Measurements from ENCODE around the gene LIPN.

Gene LIPN

GRCh38 chr10:88793712-88794299 is 34.0 kb downstream of the LIPN start:
- Mint-ChIP-seq H3K9me3 (no peaks in the 10 kb centered on the region), H3K27me3 (peaks cover 4% of the 10 kb centered on the region), H3K27ac (no peak overlapping the region), H3K36me3 (no peaks in the 10 kb centered on the region), H3K4me3 (no peak overlapping the region), H3K4me1 (no peaks in the 10 kb centered on the region)
- DNase-seq (ENCODE audit: low spot score in 2 of 2) (no peak), ATAC-seq (ENCODE audit: low read depth) (no peak)

DNA sequence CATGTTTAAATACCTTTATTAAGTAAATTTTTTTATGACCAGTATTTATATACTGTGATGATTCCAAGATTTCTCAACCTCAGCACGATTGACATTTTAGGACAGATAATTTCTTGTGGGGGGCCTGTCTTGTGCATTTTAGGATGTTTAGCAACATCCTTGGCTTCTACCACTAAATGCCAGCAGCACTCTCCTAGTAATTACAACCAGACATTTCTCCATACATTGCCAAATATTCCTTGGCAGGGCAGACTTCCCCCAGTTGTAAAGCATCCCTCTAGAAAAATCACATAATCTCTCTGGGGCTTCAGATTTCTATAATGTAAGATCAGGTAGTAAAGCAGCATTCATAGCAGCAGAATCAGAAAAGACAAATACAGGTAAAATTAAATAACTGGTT is 34.9 kb downstream of the LIPN start:
- Mint-ChIP-seq H3K36me3 (no peaks in the 10 kb centered on the region), H3K9me3 (no peaks in the 10 kb centered on the region), H3K27ac (no peak overlapping the region), H3K4me3 (no peak overlapping the region), H3K4me1 (no peaks in the 10 kb centered on the region), H3K27me3 (peaks cover 4% of the 10 kb centered on the region)
- no peak for ATAC-seq (ENCODE audit: low read depth)
- no peak for DNase-seq (ENCODE audit: low spot score in 2 of 2)

- DNase-seq (ENCODE audit: low spot score in 2 of 2) = no peak
- Mint-ChIP-seq H3K36me3 (no peaks in the 10 kb centered on the region), H3K27ac (no peak overlapping the region), H3K4me3 (no peak overlapping the region), H3K4me1 (no peaks in the 10 kb centered on the region), H3K9me3 (no peaks in the 10 kb centered on the region), H3K27me3 (peaks cover 4% of the 10 kb centered on the region)
- ATAC-seq (ENCODE audit: low read depth) = no peak
Measured at GRCh38 chr10:88800152-88801125, 40.6 kb downstream of the LIPN start.

- no peak within 1 kb of the TSS for H3K4me3 Mint-ChIP-seq
- DNase-seq (ENCODE audit: low spot score in 2 of 2) (no peak), ATAC-seq (ENCODE audit: low read depth) (no peak)
- no peaks in the 10 kb centered on the region for H3K9me3 Mint-ChIP-seq
- no peaks in the 10 kb centered on the region for H3K36me3 Mint-ChIP-seq
- H3K27me3 Mint-ChIP-seq = peaks cover 3% of the 10 kb centered on the region
- H3K27ac Mint-ChIP-seq = no peak within 1 kb of the TSS
- H3K4me1 Mint-ChIP-seq = no peaks in the 10 kb centered on the region
Measured at GRCh38 chr10:88802523-88803285, 42.9 kb downstream of the LIPN start, which contains the start of gene LIPM. Gene LIPM, plus strand, starts transcription at chr10:88802730. Its CDS starts 167 bp downstream, at chr10:88802897.

DNA sequence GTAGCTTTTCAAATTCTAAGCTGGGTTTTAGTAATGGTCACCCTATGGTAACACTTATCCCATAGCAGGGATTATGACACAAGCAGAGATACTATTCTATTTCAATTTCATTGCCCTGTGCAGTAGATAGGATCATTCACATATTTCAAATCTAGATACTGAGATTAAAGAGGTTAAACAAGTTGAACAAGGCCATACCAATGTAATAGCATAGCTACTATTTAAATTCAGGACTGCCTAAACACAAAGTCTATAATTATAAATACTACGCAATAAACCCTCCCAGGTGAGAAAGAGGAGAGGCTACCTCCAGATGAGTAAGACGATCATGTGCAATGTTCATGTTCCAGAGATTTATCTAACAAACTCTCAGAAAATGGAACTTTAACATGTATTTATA is 43.8 kb downstream of the LIPN start:
- no peak overlapping the region for H3K4me3 Mint-ChIP-seq
- H3K27me3 Mint-ChIP-seq = no peaks in the 10 kb centered on the region
- no peaks in the 10 kb centered on the region for H3K4me1 Mint-ChIP-seq
- ATAC-seq (ENCODE audit: low read depth) (no peak), DNase-seq (ENCODE audit: low spot score in 2 of 2) (no peak)
- H3K27ac Mint-ChIP-seq = no peak overlapping the region
- no peaks in the 10 kb centered on the region for H3K36me3 Mint-ChIP-seq
- no peaks in the 10 kb centered on the region for H3K9me3 Mint-ChIP-seq

GRCh38 chr10:88804083-88804812 is 44.4 kb downstream of the LIPN start:
- Mint-ChIP-seq H3K27ac (no peak overlapping the region), H3K36me3 (no peaks in the 10 kb centered on the region), H3K27me3 (no peaks in the 10 kb centered on the region), H3K9me3 (no peaks in the 10 kb centered on the region), H3K4me1 (no peaks in the 10 kb centered on the region), H3K4me3 (no peak overlapping the region)
- ATAC-seq (ENCODE audit: low read depth) (no peak), DNase-seq (ENCODE audit: low spot score in 2 of 2) (no peak)

DNA sequence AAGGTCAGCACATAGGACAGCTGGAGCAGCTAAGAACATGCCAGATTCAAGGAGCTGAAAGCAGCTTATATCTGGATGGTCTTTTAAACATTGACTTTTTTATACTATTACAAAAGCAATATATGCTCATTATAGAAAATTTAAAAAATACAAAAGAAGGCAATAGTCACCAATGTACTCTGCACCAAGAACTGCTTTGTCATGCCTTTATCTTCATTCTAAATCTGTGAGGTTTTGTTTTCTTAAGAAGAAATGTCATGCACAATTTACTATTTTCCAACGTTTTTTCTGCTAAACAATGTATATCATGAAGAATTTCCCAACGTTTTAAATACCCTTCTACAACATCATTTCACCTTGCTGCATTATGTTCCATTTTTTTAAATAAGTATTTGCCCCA is 45.5 kb downstream of the LIPN start:
- no peak for ATAC-seq (ENCODE audit: low read depth)

DNA sequence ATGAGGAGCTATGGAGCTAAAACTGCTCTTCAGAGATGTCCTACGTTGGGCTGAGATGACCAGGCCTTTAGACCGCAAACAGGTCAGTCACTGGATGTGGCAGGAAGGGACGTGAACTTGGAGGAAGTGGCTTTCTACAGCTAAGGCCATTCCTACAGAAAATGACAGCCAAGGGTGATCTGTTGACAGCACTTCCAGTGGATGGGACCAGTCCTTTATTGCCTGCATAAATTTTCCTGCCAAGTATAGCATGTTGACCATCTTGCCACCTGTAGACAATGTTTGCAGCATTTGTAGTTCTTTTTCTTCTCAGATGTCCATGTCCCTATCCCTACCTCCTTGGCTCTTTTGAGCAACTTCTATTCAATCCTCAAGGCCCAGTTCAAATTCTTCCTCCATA is 46.1 kb downstream of the LIPN start:
- Mint-ChIP-seq H3K27ac (no peak overlapping the region), H3K36me3 (no peaks in the 10 kb centered on the region), H3K27me3 (no peaks in the 10 kb centered on the region), H3K9me3 (no peaks in the 10 kb centered on the region), H3K4me3 (no peak overlapping the region), H3K4me1 (no peaks in the 10 kb centered on the region)
- DNase-seq (ENCODE audit: low spot score in 2 of 2) (no peak), ATAC-seq (ENCODE audit: low read depth) (no peak)

More for the DNA sequence above, 45.5 kb downstream of the LIPN start:
- Mint-ChIP-seq H3K4me3 (no peak overlapping the region), H3K36me3 (no peaks in the 10 kb centered on the region), H3K27ac (no peak overlapping the region), H3K4me1 (no peaks in the 10 kb centered on the region), H3K27me3 (no peaks in the 10 kb centered on the region), H3K9me3 (no peaks in the 10 kb centered on the region)
- DNase-seq (ENCODE audit: low spot score in 2 of 2) = no peak

DNA sequence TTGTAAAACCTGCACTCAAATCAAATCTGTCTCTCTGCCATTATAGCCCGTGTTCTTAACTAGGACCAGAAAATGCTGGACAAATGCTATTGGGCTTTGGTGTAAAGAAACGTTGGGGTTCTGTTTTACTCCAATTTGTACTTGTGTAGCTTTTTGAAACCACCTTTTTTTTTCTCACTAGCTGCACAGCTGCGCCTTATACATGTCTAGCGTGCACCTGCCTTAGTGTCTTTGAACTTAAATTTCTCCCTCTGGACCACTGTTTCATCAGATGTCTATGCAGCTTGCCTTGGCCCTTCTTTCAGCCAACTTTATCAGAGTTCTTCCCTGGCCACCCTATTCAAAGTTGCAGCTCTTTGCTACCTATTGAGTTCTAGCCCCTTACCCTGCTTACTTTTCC is 49.8 kb downstream of the LIPN start:
- no peaks in the 10 kb centered on the region for H3K36me3 Mint-ChIP-seq
- no peaks in the 10 kb centered on the region for H3K27me3 Mint-ChIP-seq
- H3K9me3 Mint-ChIP-seq = no peaks in the 10 kb centered on the region
- DNase-seq (ENCODE audit: low spot score in 2 of 2) (no peak), ATAC-seq (ENCODE audit: low read depth) (no peak)
- H3K4me3 Mint-ChIP-seq = no peak overlapping the region
- H3K4me1 Mint-ChIP-seq = no peaks in the 10 kb centered on the region
- no peak overlapping the region for H3K27ac Mint-ChIP-seq

- Mint-ChIP-seq H3K27ac (no peak overlapping the region), H3K9me3 (no peaks in the 10 kb centered on the region), H3K4me3 (no peak overlapping the region), H3K36me3 (no peaks in the 10 kb centered on the region), H3K4me1 (no peaks in the 10 kb centered on the region), H3K27me3 (no peaks in the 10 kb centered on the region)
- peak in 1 of 2 donors; percentile 39 for DNase-seq (ENCODE audit: low spot score in 2 of 2)
- peak; percentile 83 for ATAC-seq (ENCODE audit: low read depth)
Measured at GRCh38 chr10:88810196-88810961, 50.6 kb downstream of the LIPN start.

- Mint-ChIP-seq H3K4me1 (no peaks in the 10 kb centered on the region), H3K9me3 (no peaks in the 10 kb centered on the region), H3K27ac (no peak overlapping the region), H3K4me3 (no peak overlapping the region), H3K27me3 (no peaks in the 10 kb centered on the region), H3K36me3 (no peaks in the 10 kb centered on the region)
- DNase-seq (ENCODE audit: low spot score in 2 of 2) = no peak
- ATAC-seq (ENCODE audit: low read depth) = no peak
Measured at GRCh38 chr10:88813200-88813599, 53.4 kb downstream of the LIPN start.

GRCh38 chr10:88819290-88819689 is 59.5 kb downstream of the LIPN start:
- Mint-ChIP-seq H3K27ac (no peak overlapping the region), H3K36me3 (no peaks in the 10 kb centered on the region), H3K4me1 (peaks cover 2% of the 10 kb centered on the region), H3K4me3 (no peak overlapping the region), H3K9me3 (no peaks in the 10 kb centered on the region), H3K27me3 (no peaks in the 10 kb centered on the region)
- DNase-seq (ENCODE audit: low spot score in 2 of 2) (no peak), ATAC-seq (ENCODE audit: low read depth) (no peak)

DNA sequence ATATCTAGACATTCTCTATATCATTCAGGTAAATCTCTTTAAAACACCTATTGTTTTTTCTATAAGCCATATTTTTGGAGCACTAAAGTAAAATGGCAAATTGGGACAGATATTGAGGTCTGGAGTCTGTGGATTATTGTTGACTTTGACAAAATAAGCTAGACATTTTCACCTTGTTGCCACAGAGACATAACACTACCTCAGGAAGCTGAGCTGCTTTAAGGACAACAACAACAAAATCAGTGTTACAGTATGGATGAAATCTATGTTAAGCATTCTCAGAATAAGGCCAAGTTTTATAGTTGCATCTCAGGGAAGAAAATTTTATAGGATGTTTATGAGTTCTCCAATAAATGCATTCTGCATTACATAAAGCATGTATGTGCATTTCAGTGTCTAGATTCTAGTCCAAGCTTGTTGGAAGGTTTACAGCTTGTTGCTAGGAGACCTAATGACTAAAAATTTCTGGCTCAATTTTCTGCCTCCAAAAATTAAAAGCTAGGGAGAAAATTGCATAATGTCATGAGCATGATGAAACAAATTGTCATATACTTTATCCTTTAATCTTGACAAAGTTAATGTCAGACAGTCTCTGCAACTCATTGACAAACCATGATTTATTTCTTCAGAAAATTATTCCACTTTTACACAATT is 61.1 kb downstream of the LIPN start:
- Mint-ChIP-seq H3K27me3 (no peaks in the 10 kb centered on the region), H3K9me3 (no peaks in the 10 kb centered on the region), H3K4me1 (peaks cover 9% of the 10 kb centered on the region), H3K36me3 (no peaks in the 10 kb centered on the region), H3K27ac (no peak overlapping the region), H3K4me3 (no peak overlapping the region)
- DNase-seq (ENCODE audit: low spot score in 2 of 2) (no peak), ATAC-seq (ENCODE audit: low read depth) (no peak)
